ENCODE data around the gene TCF12.

The TCF12 gene

DNA sequence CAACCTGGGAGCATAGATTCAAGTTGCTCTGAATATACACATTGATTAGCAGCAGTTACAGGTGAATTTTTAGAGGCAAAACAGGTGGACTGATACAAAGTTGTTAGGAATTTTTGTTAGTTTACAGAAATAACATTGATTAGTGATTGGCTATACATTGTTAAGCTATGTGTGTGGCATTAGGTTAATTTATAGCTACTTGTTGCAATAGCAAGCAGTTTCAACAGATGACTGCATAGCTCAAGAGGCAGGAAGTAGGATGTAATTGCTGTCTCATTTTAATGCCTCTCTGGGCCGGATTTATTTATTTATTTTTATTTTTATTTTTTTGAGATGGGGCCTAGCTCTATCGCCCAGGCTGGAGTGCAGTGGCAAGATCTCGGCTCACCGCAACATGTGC, 99.7 kb downstream of the TCF12 start:
- no peak for DNase-seq (ENCODE audit: low read depth in 3 of 3)

DNA sequence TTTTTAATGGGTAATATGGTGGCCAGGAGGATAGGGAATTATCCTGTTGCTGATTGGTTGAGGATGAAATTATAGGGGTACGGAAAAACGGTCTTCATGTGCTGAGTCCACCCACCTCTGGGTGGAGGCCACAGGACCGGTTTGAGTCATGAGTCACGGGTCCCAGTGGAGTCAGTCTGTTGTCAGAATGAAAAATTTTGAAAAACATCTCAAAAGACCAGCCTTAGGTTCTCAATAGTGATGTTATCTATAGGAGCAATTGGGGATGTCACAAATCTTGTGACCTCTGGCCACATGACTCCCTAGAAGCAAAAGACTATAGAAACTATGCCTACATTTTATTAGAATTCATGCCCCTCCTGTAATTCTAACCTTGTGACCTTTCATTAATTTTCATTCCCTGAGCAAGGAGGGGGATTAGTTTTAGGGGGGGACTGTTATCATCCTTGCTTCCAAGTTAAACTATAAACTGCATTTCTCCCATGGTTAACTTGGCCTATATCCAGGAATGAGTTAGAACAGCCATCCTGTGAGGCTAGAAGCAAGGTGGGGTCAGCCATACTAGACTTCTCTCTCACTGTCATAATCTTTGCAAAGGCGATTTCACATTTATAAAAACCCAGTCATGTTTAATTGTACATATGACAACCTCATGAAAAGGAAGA, 101.2 kb downstream of the TCF12 start:
- no peak for DNase-seq (ENCODE audit: low read depth in 3 of 3)

DNA sequence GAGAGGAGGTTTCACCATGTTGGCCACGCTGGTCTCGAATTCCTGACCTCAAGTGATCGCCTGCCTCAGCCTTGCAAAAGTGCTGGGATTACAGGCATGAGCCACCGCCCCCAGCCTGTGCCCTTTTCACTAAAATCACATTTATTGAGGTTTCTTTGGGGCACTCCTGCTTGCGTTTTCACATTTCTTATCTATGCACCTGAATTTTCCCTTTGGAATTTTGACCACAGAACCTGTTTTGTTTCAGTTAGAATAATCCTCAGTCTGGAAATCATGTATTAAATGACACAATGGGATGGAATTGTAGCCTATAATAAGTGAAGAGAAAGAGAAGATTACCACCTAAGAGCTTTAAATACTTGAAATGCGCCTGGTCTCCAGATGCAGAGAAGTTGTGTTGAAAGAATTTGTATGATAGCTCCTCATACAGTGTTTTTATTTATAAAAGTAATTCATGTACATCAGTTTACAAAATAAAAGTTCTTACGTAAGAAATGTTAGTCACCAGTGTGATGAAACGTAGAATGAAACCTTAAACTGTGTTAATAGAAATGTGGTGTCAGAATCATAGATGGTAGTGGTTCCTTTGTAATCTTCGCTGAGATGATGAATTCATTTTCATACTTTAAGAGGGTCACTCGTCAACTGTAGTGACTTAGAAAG, 107.0 kb downstream of the TCF12 start:
- DNase-seq (ENCODE audit: low read depth in 3 of 3): no peak

GRCh38 chr15:57026016-57026592, 107.7 kb downstream of the TCF12 start:
- no peak for DNase-seq (ENCODE audit: low read depth in 3 of 3)

DNA sequence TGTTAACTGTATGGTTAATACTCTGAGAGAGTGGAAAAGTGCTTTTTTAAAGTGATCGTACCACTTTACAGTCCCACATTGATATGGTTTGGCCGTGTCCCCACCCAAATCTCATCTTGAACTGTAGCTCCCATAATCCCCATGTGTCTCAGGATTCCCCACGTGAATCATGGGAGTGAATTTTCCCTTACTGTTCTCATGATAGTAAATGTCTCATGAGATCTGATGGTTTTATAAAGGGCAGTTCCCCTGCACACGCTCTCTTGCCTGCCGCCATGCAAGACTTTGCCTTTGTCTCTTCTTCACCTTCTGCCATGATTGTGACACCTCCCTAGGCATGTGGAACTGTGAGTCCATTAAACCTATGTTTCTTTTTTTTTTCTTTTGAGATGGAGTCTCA, 109.2 kb downstream of the TCF12 start:
- DNase-seq (ENCODE audit: low read depth in 3 of 3): no peak

DNA sequence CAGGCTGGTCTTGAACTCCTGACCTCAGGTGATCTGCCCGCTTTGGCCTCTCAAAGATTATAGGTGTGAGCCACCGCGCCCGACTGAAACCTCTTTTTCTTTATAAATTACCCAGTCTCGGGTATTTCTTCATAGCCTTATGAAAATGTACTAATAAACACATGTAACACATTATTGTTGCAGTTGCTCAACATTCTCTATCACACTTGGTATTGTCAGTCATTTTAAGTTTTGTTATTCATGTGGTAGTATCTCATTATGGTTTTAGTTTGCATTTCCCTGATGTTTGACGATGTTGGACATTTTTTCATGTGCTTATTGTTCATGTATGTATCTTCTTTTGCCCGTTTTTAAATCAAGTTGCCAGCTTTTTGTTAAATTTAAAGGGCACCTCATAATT, 109.7 kb downstream of the TCF12 start:
- no peak for DNase-seq (ENCODE audit: low read depth in 3 of 3)

DNA sequence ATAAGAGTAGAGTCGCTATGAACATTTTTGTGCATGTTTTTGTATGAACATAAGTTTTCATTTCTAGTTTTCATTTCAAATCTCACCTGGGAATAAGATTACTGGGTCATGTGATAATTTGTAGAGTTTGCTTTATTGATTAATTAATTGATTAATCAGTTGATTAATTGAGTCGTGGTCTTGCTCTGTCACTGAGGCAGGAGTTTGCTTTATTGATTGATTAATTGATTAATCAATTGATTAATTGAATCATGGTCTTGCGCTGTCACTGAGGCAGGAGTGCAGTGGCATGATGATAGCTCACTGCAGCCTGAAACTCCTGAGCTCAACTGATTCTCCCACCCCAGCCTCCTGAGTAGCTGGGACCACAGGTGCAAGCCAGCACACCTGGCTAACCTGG, 111.6 kb downstream of the TCF12 start:
- DNase-seq (ENCODE audit: low read depth in 3 of 3): no peak

DNA sequence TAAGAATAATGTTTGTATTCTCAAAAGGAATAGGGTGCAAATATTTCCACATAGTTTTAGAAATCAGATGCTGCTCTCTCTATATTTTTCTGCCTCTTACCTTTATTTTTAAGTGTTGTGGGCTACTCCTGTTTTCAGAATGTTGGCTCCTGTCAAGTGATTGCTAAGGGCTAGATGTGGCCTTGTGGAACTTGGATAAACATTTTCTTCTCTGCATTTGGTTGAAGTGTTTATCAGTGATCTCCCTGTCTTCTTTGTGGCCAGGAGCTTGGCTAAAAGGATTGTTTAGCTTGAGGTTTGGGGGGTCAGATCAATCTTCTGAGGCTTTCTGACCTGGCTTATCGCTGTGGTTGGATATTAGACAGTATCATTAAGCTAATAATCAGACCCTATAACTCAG, 112.6 kb downstream of the TCF12 start:
- no peak for DNase-seq (ENCODE audit: low read depth in 3 of 3)

GRCh38 chr15:57031605-57032004, 113.2 kb downstream of the TCF12 start:
- DNase-seq (ENCODE audit: low read depth in 3 of 3): no peak

- DNase-seq (ENCODE audit: low read depth in 3 of 3): no peak
Measured at GRCh38 chr15:57032338-57032737, 113.9 kb downstream of the TCF12 start.

GRCh38 chr15:57033715-57034439, 115.4 kb downstream of the TCF12 start:
- no peak for DNase-seq (ENCODE audit: low read depth in 3 of 3)

DNA sequence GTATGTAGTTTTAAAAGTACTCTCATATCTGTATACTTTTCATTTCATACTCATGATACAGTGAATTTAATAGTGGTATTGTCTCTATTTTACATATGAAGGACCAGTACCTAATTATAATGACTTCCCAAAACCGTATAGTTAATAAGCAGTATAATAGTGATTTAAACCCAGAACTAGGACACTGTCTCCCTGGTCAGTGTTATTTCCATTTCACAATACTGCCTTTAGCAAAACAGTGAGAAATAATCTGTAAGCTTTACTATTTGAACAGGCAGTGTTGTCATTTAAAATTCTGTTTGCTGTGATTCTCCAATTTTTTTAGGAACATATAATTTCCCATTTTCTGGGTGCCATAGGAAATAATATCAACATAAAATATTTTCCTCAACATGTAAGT, 116.2 kb downstream of the TCF12 start:
- DNase-seq (ENCODE audit: low read depth in 3 of 3): no peak

DNA sequence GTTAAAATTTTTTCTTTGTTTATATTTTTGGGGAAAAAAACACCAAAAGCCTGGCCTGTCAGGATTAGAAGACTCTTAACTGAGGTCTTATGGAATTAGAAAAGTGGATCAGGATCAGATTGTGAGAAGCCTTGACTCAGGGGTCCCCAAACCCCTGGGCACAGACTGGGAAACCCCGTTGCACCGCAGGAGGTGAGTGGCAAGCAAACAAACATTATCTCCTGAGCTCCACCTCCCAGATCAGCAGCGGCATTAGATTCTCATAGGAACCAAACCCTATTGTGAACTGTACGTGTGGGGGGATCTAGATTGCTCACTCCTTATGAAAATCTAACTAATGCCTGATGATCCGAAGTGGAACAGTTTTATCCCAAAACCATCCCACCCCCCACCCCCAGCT, 117.2 kb downstream of the TCF12 start:
- DNase-seq (ENCODE audit: low read depth in 3 of 3): no peak

DNA sequence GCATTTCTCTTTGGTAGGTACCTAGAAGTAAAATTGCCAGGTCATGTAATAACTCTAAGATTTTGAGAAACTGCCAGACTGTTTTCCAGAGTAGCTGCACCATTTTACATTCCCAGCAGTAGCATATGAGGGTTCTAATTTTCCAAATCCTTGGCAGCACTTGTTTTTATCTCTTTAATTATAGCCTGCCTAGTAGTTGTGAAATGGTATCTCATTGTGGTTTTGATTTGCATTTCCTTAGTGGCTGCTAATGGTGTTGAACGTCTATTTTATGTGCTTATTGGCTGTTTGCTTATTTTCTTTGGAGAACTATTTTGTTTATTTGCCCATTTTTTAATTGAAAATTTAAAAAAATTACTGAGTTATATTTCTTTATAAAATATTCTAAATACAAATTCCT, 117.9 kb downstream of the TCF12 start:
- DNase-seq (ENCODE audit: low read depth in 3 of 3): no peak

DNA sequence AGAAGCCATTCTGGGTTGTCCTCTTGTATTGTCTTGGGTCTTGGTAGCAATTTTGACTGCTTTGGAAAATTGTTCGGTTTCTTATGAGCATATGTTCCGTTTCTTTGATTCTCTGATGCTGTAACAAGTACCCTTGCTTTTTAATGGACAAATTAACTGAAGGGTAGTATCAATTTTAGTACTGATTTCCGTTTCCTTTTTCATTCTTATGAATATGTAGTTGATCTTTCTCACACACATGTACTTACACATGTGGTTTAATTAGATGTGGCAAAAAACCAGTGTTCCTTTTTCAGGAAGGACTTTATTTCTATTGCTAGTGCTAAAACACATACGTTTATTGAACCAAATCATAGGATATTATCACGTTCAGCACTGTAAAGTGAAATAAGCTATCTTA, 119.1 kb downstream of the TCF12 start:
- no peak for DNase-seq (ENCODE audit: low read depth in 3 of 3)

DNA sequence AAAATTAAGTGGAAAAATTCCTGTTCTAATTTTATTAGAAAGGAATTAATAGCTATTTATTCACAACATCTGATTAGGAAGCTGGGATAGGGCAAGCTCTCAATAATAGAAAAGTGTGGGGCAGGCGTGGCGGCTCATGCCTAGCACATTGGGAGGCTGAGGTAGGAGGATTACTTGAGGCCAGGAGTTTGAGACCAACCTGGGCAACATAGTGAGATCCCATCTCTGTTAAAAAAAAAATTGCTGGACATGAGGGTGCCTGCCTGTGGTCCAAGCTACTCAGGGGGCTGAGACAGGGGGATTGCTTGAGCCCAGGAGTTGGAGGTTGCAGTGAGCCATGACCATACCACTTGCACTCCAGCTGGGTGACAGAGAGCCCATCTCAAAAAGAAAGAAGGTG, 119.6 kb downstream of the TCF12 start:
- DNase-seq (ENCODE audit: low read depth in 3 of 3): no peak

GRCh38 chr15:57038496-57038895, 120.1 kb downstream of the TCF12 start:
- DNase-seq (ENCODE audit: low read depth in 3 of 3): no peak

DNA sequence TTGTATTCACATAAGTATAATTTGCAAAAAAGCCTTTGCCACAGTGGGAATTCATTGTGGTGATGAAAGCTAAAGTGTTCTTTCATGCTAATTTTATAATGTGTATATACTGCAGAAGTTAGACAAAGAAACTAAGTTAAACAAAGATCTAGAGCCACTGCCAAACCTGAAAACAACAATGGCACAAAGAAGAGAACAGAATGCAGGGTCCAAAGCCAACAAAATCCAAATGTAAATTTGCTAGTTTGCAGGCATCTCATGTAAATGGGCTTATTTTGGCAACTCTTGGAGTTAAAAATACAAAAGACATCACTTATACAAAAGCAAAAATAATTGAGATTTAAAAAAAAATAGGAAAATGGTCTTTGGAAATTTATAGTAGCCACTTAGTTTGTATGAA, 123.0 kb downstream of the TCF12 start:
- DNase-seq (ENCODE audit: low read depth in 3 of 3): no peak

- DNase-seq (ENCODE audit: low read depth in 3 of 3): no peak
Measured at GRCh38 chr15:57044072-57044702, 125.7 kb downstream of the TCF12 start.

DNA sequence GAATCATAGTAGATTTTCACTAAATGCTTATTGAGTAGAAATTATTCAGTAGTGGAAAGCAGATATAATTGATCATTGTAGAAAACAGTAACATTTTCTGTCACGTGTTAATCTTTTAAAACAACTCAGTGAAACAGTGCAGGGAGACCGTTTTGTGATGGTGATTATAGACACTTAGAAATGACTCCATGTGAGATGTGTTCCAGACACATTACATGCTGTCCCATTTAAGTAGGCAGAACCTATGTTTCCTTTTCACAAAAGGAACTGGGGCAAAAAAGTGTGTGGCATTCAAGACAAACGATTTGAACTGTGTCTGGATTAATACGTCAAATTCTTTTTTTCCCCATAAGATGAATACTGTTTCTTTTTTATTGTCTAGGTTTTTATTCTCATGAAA, 126.5 kb downstream of the TCF12 start:
- no peak for DNase-seq (ENCODE audit: low read depth in 3 of 3)

GRCh38 chr15:57045741-57046382, 127.4 kb downstream of the TCF12 start:
- no peak for DNase-seq (ENCODE audit: low read depth in 3 of 3)
